ENCODE results near the gene LYPD6B. TPM values are rescaled to one million over a fixed set of nuclear protein-coding genes. Genes with fewer than 3 reads are reported as not detected.

The LYPD6B gene
- total and polyA plus RNA-seq, 2 donors (not counting 3 experiments of a cell fraction or from before 2014, with no cell fraction given): not detected

GRCh38 chr2:149049142-149049541 lies 10.6 kb downstream of the LYPD6B start:
- DNase-seq (ENCODE audit: low read depth, low spot score): no peak
- Histone ChIP-seq H3K79me2 (ENCODE audit: control insufficient read depth, insufficient read depth, low read length) (no peaks in the 10 kb centered on the region), H3K4me2 (ENCODE audit: insufficient read depth, low read length) (no peak overlapping the region), H3K27me3 (ENCODE audit: control insufficient read depth in 2 of 2, insufficient read depth in 2 of 2, low read length in 2 of 2) (no peaks in the 10 kb centered on the region), H3K9me3 (replicated peaks; ENCODE audit: control insufficient read depth, insufficient read depth, low read length) (no peaks in the 10 kb centered on the region), H3K4me1 (ENCODE audit: control insufficient read depth, extremely low read depth, insufficient read depth, low read length) (no peaks in the 10 kb centered on the region), H2AFZ (ENCODE audit: low read depth, low read length) (no peak overlapping the region), H3K9ac (replicated peaks; ENCODE audit: extremely low read depth, insufficient read depth, low read length) (no peak overlapping the region), H3K27ac (ENCODE audit: insufficient read depth, low read depth, low read length) (no peak overlapping the region), H3K36me3 (ENCODE audit: control insufficient read depth in 2 of 2, extremely low read depth in 1 of 2, insufficient read depth in 2 of 2, low read length in 2 of 2) (no peaks in the 10 kb centered on the region), H4K20me1 (replicated peaks; ENCODE audit: control insufficient read depth, extremely low read depth, insufficient read depth, low read length) (no peaks in the 10 kb centered on the region), H3K9me1 (replicated peaks; ENCODE audit: control insufficient read depth, extremely low read depth, insufficient read depth, low read length) (no peaks in the 10 kb centered on the region), H3K4me3 (replicated peaks in 1 of 3; ENCODE audit: insufficient read depth in 1 of 3, low read depth in 1 of 3, low read length in 3 of 3) (no peak overlapping the region)
- CTCF ChIA-PET: interaction anchor here (1.7 kb wide), 1 partner anchor 31 kb away, joined by 6 read pairs; no protein-coding TSS in a partner anchor
- FAIRE-seq: no peak
- TF ChIP-seq JUN (IDR thresholded peaks at IDR 0.05; ENCODE audit: borderline replicate concordance, insufficient read depth, insufficient read length, low read depth): no peak
- TF ChIP-seq GATA2 (IDR thresholded peaks at IDR 0.05; ENCODE audit: insufficient read depth, insufficient read length, low read depth, low read length): no peak
- TF ChIP-seq FOS (IDR thresholded peaks at IDR 0.05; ENCODE audit: borderline replicate concordance, insufficient read depth, low read length): no peak
- no peak for TF ChIP-seq MYC (IDR thresholded peaks at IDR 0.05; ENCODE audit: low read depth, low read length)
- no peak for TF ChIP-seq POLR2A (IDR thresholded peaks at IDR 0.05; ENCODE audit: low read depth, low read length)
- TF ChIP-seq EZH2 (IDR thresholded peaks at IDR 0.05; ENCODE audit: borderline replicate concordance, low read depth, low read length, severe bottlenecking): no peak
- TF ChIP-seq MAX (IDR thresholded peaks at IDR 0.05; ENCODE audit: insufficient read depth, insufficient read length): no peak
- TF ChIP-seq POLR2AphosphoS5 (IDR thresholded peaks at IDR 0.05; ENCODE audit: insufficient read depth, low read depth, low read length): no peak
- no peak for TF ChIP-seq CTCF (IDR thresholded peaks at IDR 0.05; ENCODE audit: extremely low read depth in 1 of 2, insufficient read depth in 1 of 2, low read depth in 1 of 2, low read length in 2 of 2)
- POLR2A ChIA-PET: no interaction called here
- dilution Hi-C loops (cut with MboI; ENCODE audit: extremely low pct_ligation_motif_present, low sequenced_read_pairs) (no loop called here), intact Hi-C loops (cut with micrococcal nuclease) (no loop called here)
- no TSS peak for BruUV-seq (replicated peaks)

All from endothelial cell of umbilical vein (primary cell).